AG09319 (cell line): ENCODE measurements around the gene USP10.

ENCODE experiments used
- DNase-seq: peaks from one replicate; pipeline ENCODE4 v3.0.0-alpha.2; 2010; ENCODE audit warnings: low read depth; ENCODE audit errors: extremely low read depth
- CTCF ChIP-seq: IDR thresholded peaks from 2 replicates; pipeline ENCODE4 v1.5.1; 2011; ENCODE audit warnings: low read depth, mild to moderate bottlenecking, inconsistent platforms, low read length, moderate library complexity

USP10 gene

GRCh38 chr16:84723906-84724305, 24.1 kb downstream of the USP10 start:
- DNase-seq, result no peak
- TF ChIP-seq CTCF, result no peak

DNA sequence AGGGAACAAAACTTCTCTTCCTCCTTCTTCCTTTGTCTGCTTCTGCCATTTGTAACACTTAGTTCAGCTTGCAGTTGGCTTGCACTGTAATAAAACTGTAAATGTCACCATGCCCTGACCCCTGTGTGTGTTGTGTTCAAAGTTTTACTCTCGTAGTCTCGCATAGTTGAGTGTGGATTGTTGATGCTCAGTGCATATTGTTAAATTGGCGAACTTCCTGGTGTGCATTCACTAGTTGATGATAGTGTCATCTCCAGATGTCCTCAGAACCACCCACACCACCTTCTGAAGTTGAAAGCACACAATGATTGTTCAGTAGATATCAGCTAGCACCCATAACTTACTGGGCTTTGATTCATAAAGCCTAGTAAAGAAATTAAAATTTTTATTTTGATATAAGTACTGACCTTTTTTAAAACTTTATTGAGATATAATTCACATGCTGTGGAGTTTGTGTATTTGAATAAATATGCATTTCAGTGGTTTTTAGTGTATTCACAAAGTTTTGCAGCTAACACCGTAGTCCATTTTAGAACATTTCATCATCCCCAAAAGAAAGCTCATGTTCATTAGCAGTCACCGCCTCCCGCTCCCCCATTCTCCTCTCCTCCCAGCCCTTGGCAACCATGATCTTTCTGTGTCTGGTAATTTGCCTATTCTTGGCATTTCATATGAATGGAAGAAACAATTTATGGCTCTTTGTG, 25.0 kb downstream of the USP10 start:
- no peak for DNase-seq
- TF ChIP-seq CTCF, result no peak

DNA sequence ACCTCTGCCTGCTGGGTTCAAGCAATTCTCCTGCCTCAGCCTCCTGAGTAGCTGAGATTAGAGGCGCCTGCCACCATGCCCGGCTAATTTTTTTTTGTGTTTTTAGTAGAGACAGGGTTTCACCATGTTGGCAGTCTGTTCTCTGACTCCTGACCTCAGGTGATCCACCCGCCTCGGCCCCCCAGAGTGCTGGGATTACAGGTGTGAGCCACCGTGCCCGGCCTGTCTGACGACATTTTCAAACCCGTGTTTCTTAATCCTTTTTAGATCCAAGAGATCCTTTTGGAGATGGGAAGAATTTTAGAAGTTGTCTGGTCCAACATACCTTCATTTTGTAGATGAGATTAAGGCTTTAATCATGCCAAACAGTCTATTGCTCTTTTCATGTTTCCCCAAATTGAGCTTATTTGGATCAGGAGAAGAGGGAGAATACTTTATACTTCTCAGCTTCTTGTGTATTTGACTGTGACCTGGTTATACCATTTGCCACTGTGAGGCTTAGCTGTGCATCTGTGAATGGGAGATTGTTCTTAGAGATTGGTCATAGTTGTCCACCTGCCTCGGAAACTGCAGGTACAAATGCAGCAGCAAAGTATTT, 25.8 kb downstream of the USP10 start:
- no peak for TF ChIP-seq CTCF
- DNase-seq, result no peak

- TF ChIP-seq CTCF, result peak; percentile 88
- peak; percentile 49 for DNase-seq
Observed at GRCh38 chr16:84726079-84726668, 26.4 kb downstream of the USP10 start.

- DNase-seq, result no peak
- no peak for TF ChIP-seq CTCF
Observed at GRCh38 chr16:84726669-84727467, 27.1 kb downstream of the USP10 start.

- DNase-seq, result no peak
- TF ChIP-seq CTCF, result no peak
Observed at GRCh38 chr16:84728853-84729424, 29.1 kb downstream of the USP10 start.
